Epithelial cell of proximal tubule (primary cell): ENCODE results near the gene SORBS1. TPM values are rescaled to one million over a fixed set of nuclear protein-coding genes. Genes with fewer than 3 reads are reported as not detected.

Source experiments
- DNase-seq: peaks from one replicate; pipeline ENCODE4 v3.0.0-alpha.2; 2011; ENCODE audit warnings: low read depth
- H3K4me3 ChIP-seq: 2 replicates; pipeline ENCODE4 v1.5.1; 2011; ENCODE audit warnings: low read depth, mild to moderate bottlenecking, low read length
- CTCF ChIP-seq: conservative IDR thresholded peaks from 2 replicates; pipeline ENCODE4 v1.5.1; 2012; ENCODE audit warnings: low read depth, mild to moderate bottlenecking, low read length
- total RNA-seq: library from RNA; depleted of rRNA; stranded (reverse); fragments of >200 nt; gene quantifications from 2 replicates; pipeline ENCODE4 v1.2.3, GENCODE V29; 2015

Gene SORBS1
- total RNA-seq, 1 donor from 2014 or later, result 7.0 TPM

- TF ChIP-seq CTCF, result no peak
- no peak for DNase-seq
- no peak overlapping the region for H3K4me3 ChIP-seq
These were observed 99.6 kb downstream of the SORBS1 start for GRCh38 chr10:95461611-95462010.

GRCh38 chr10:95459446-95460045 lies 101.6 kb downstream of the SORBS1 start:
- TF ChIP-seq CTCF, result no peak
- no peak overlapping the region for H3K4me3 ChIP-seq
- no peak for DNase-seq

GRCh38 chr10:95458871-95459270 lies 102.3 kb downstream of the SORBS1 start:
- no peak overlapping the region for H3K4me3 ChIP-seq
- TF ChIP-seq CTCF, result no peak
- DNase-seq, result no peak

GRCh38 chr10:95458014-95458413 lies 103.2 kb downstream of the SORBS1 start:
- no peak overlapping the region for H3K4me3 ChIP-seq
- DNase-seq, result no peak
- TF ChIP-seq CTCF, result no peak

- H3K4me3 ChIP-seq, result no peak overlapping the region
- peak; percentile 92 for DNase-seq
- TF ChIP-seq CTCF, result no peak
These were observed 103.8 kb downstream of the SORBS1 start for GRCh38 chr10:95457319-95457886.

GRCh38 chr10:95456516-95456915 lies 104.7 kb downstream of the SORBS1 start:
- no peak overlapping the region for H3K4me3 ChIP-seq
- no peak for DNase-seq
- peak; percentile 30 for TF ChIP-seq CTCF

GRCh38 chr10:95454940-95455339 lies 106.2 kb downstream of the SORBS1 start:
- TF ChIP-seq CTCF, result no peak
- DNase-seq, result no peak

More at GRCh38 chr10:95454940-95455339, 106.2 kb downstream of the SORBS1 start:
- no peak overlapping the region for H3K4me3 ChIP-seq
